22Rv1 (cell line): ENCODE results near the gene PACS1.

Experiments
- H3K27ac ChIP-seq: fragments of 450-650 bp; 2 replicates; pipeline ENCODE4 v1.5.1; 2017
- CTCF ChIP-seq: fragments of 450-650 bp; IDR thresholded peaks from 2 replicates; pipeline ENCODE4 v1.5.1; 2017; ENCODE audit warnings: mild to moderate bottlenecking
- ZFX ChIP-seq: fragments of 450-650 bp; IDR thresholded peaks from 2 replicates; pipeline ENCODE4 v1.6.1; 2017; ENCODE audit warnings: antibody characterized with exemption, borderline replicate concordance

The PACS1 gene

GRCh38 chr11:66142370-66143263 is 72.5 kb downstream of the PACS1 start:
- no peak overlapping the region for H3K27ac ChIP-seq
- TF ChIP-seq ZFX (no peak), CTCF (no peak)

GRCh38 chr11:66143264-66143566 is 73.1 kb downstream of the PACS1 start:
- TF ChIP-seq CTCF (no peak), ZFX (no peak)
- H3K27ac ChIP-seq: no peak overlapping the region

GRCh38 chr11:66143996-66144678 is 74.1 kb downstream of the PACS1 start:
- no peak for TF ChIP-seq CTCF
- H3K27ac ChIP-seq: no peak overlapping the region

- no peak for TF ChIP-seq ZFX
- no peak overlapping the region for H3K27ac ChIP-seq
Observed at GRCh38 chr11:66146074-66146473, 76.0 kb downstream of the PACS1 start.

GRCh38 chr11:66146940-66147339 is 76.9 kb downstream of the PACS1 start:
- H3K27ac ChIP-seq: no peak overlapping the region
- no peak for TF ChIP-seq CTCF
- no peak for TF ChIP-seq ZFX

- no peak overlapping the region for H3K27ac ChIP-seq
Observed at GRCh38 chr11:66150140-66150539, 80.1 kb downstream of the PACS1 start.

GRCh38 chr11:66150725-66151124 is 80.7 kb downstream of the PACS1 start:
- no peak for TF ChIP-seq CTCF
- TF ChIP-seq ZFX: no peak
- H3K27ac ChIP-seq: no peak overlapping the region

More at GRCh38 chr11:66150140-66150539, 80.1 kb downstream of the PACS1 start:
- TF ChIP-seq ZFX (no peak), CTCF (no peak)
